Astrocyte of the cerebellum (primary cell): ENCODE results near the gene CAMTA2.
A peak's percentile ranks its signal among the peaks of the same experiment; 100 is the strongest.

ENCODE experiments used
- DNase-seq: peaks from one replicate; pipeline ENCODE4 v3.0.0-alpha.2; 2011; ENCODE audit warnings: low read depth
- H3K4me3 ChIP-seq: 2 replicates; pipeline ENCODE4 v1.5.1; 2011; ENCODE audit warnings: mild to moderate bottlenecking, low read depth, low read length, moderate library complexity
- CTCF ChIP-seq: IDR thresholded peaks from 2 replicates; pipeline ENCODE4 v1.5.1; 2012; ENCODE audit warnings: low read length, low read depth, moderate library complexity, mild to moderate bottlenecking; ENCODE audit errors: missing control alignments
- in situ Hi-C: cut with HindIII; loops from 2 replicates; pipeline ENCODE4 v1.10.0; 2017; ENCODE audit warnings: low sequenced_read_pairs

CAMTA2 gene

GRCh38 chr17:4973256-4974114, 14.0 kb downstream of the CAMTA2 start:
- in situ Hi-C loops: no loop called here
- no peak for DNase-seq
- no peak for TF ChIP-seq CTCF
- H3K4me3 ChIP-seq: no peak overlapping the region

DNA sequence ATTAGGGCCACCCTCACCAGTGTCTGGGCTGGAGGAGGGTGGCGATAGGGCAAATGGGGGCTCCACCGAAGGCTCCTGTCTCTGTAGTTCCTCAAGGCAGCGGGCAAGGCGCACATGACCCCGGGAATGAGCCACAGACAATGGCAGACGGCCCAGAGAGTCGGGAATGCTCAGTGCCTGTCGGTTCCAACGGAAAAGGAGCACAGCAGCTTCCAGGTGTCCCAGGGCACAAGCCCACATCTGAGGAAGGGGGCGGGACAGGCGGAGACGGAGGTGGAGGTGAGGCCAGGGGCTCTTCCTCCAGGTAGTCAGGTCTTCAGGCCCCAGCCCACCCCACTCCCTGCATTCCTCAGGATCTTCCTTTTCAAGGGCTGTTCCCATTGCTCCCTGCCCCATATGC, 14.7 kb downstream of the CAMTA2 start:
- TF ChIP-seq CTCF: no peak
- no peak overlapping the region for H3K4me3 ChIP-seq
- DNase-seq: no peak
- in situ Hi-C loops: no loop called here

DNA sequence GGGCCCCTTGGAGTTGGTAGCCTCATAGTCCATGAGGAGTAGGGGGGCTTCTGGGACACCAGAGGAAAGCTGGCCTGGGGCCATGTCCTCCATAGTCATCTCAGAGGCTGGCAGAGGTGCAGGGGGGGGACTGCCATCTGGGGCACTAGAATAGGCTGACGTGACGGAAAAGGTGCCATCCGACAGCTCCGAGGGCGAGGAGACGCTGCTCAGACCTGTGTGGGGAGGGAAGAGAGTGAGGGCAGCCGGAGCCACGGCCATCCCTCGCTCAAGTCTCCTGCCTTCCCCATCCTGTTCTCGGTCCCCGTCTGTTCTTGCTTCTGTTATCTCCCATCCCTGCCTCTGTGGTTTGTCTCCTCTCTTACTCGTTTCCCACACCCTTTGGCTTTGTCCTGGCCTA, 15.2 kb downstream of the CAMTA2 start:
- no peak overlapping the region for H3K4me3 ChIP-seq
- in situ Hi-C loops: no loop called here
- no peak for TF ChIP-seq CTCF
- no peak for DNase-seq

DNA sequence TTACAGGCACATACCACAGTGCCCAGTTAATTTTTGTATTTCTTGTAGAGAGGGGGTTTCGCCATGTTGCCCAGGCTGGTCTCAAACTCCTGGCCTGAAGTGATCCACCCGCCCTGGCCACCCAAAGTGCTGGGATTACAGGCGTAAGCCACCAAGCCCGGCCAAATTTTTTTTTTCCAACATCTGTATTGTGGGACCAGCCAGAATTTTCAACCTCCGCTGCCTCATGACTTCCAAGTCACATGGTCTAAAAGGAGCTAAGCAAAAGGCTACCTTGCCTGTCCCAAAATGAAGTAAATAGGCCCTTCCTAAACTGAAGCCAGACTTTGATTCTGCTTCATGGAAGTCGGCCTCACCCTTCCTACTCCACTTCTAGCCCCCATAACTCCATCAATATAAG, 15.6 kb downstream of the CAMTA2 start:
- no peak overlapping the region for H3K4me3 ChIP-seq
- in situ Hi-C loops: no loop called here
- DNase-seq: no peak
- TF ChIP-seq CTCF: no peak

DNA sequence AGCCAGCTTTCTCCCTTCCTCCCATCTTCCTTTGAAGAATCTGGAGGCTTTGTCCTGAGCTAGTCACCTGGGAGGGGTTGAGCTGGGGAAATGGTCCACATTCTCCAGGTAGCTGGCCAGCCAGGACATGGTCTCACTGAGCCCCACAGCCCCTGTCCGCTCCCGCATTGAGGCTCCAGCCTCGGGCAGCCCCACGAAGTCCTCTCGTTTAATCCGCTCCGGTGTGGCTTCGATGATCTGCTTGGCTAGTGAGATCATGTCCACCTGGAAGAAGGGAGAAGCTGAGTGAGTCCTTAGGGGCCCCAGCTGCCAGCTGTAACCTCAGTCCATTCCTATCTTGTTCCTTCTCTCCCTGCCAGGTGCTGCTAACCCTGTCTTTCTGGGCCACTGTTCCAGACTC, 17.2 kb downstream of the CAMTA2 start:
- H3K4me3 ChIP-seq: no peak overlapping the region
- in situ Hi-C loops: no loop called here
- TF ChIP-seq CTCF: no peak
- no peak for DNase-seq

DNA sequence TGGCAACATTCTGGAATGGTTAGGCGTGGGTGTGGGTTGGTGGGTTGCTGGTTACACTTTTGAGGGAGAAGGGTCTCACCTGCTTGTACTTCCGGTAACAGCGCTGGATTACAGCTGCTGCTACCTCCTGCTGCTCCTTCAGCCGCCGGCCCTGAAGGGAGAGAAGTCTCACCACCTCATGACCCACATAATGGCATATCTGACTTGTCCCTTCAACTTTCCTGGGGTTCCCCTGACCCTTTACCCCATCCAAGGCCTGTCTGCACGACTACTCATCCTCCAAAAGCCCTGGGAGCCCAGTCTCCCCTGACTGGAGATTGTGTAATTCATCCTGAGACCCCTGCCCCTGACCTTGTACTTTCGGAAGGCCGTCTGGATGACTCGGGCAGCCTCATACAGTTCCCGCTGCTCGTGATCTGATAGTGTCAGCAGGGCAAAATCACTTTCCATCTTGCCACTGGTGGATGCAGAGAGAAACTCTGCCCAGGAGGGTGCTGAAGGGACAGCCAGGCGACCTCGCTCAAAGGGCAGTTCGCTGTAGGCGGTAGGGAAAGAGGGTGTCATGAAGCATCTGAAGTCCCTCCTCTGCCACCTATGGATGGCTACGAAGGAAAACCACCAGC, 17.8 kb downstream of the CAMTA2 start:
- in situ Hi-C loops: no loop called here
- H3K4me3 ChIP-seq: peak overlapping the region; percentile 76
- TF ChIP-seq CTCF: no peak
- no peak for DNase-seq
